H54 (cell line): ENCODE data around the gene LRP5.

Experiments
- DNase-seq: peaks from one replicate; pipeline ENCODE4 v3.0.0; 2011; ENCODE audit warnings: low spot score, mixed read lengths; ENCODE audit not compliant: insufficient read length
- FAIRE-seq: peaks from 3 replicates; lab custom pipeline; 2011; peaks lifted over from hg19 to GRCh38; lab: Jason Lieb, UNC
- POLR2A ChIP-seq: IDR thresholded peaks from 2 replicates; pipeline ENCODE4 v1.6.1; 2011; ENCODE audit warnings: low read depth, mild to moderate bottlenecking, low read length

The LRP5 gene

GRCh38 chr11:68349461-68350249 is 37.3 kb downstream of the LRP5 start:
- no peak for TF ChIP-seq POLR2A
- FAIRE-seq: no peak

GRCh38 chr11:68350759-68351449 is 38.5 kb downstream of the LRP5 start:
- no peak for TF ChIP-seq POLR2A
- DNase-seq (no peak), FAIRE-seq (no peak)

More at GRCh38 chr11:68349461-68350249, 37.3 kb downstream of the LRP5 start:
- DNase-seq: no peak

- no peak for TF ChIP-seq POLR2A
- DNase-seq (no peak), FAIRE-seq (no peak)
These were observed 39.3 kb downstream of the LRP5 start for GRCh38 chr11:68351450-68352275.

GRCh38 chr11:68352591-68352990 is 40.2 kb downstream of the LRP5 start:
- FAIRE-seq (no peak), DNase-seq (no peak)
- no peak for TF ChIP-seq POLR2A

- FAIRE-seq: no peak
These were observed 40.7 kb downstream of the LRP5 start for GRCh38 chr11:68353118-68353517.

GRCh38 chr11:68353669-68354068 is 41.3 kb downstream of the LRP5 start:
- no peak for FAIRE-seq
- no peak for DNase-seq
- no peak for TF ChIP-seq POLR2A

More at GRCh38 chr11:68353118-68353517, 40.7 kb downstream of the LRP5 start:
- no peak for DNase-seq
- no peak for TF ChIP-seq POLR2A

GRCh38 chr11:68354148-68354872 is 41.9 kb downstream of the LRP5 start:
- 0 out of 2 replicates have a peak, but pooled peaks have one; percentile 22 for TF ChIP-seq POLR2A
- FAIRE-seq: no peak

GRCh38 chr11:68355471-68355870 is 43.1 kb downstream of the LRP5 start:
- FAIRE-seq: no peak
- TF ChIP-seq POLR2A: no peak
- DNase-seq: no peak

More at GRCh38 chr11:68354148-68354872, 41.9 kb downstream of the LRP5 start:
- peak; percentile 99 for DNase-seq

- FAIRE-seq (no peak), DNase-seq (no peak)
- no peak for TF ChIP-seq POLR2A
These were observed 45.2 kb downstream of the LRP5 start for GRCh38 chr11:68357568-68357967.

GRCh38 chr11:68358416-68358815 is 46.0 kb downstream of the LRP5 start:
- DNase-seq: peak; percentile 57
- no peak for FAIRE-seq
- no peak for TF ChIP-seq POLR2A

GRCh38 chr11:68361702-68362101 is 49.3 kb downstream of the LRP5 start:
- TF ChIP-seq POLR2A: no peak
- DNase-seq: no peak
- no peak for FAIRE-seq

- no peak for TF ChIP-seq POLR2A
- FAIRE-seq (no peak), DNase-seq (no peak)
These were observed 50.5 kb downstream of the LRP5 start for GRCh38 chr11:68362801-68363379.

- TF ChIP-seq POLR2A: no peak
- FAIRE-seq (no peak), DNase-seq (no peak)
These were observed 51.4 kb downstream of the LRP5 start for GRCh38 chr11:68363776-68364175.
